DOHH2 (cell line): Measurements from ENCODE around the gene MTERF4.

Source experiments
- H3F3A ChIP-seq: fragments of 200-600 bp; sonication (generic), shearing (Covaris generic); 2 replicates; pipeline ENCODE4 v1.6.0; 2016; ENCODE audit warnings: antibody characterized with exemption, mild to moderate bottlenecking; ENCODE audit not compliant: control insufficient read depth, insufficient read depth
- H3K27ac ChIP-seq: fragments of 200-600 bp; sonication (generic); 2 replicates; pipeline ENCODE4 v1.5.1; 2014; ENCODE audit warnings: low read depth, mild to moderate bottlenecking, low read length, moderate library complexity
- H3K27me3 ChIP-seq: fragments of 200-600 bp; sonication (generic); 2 replicates; pipeline ENCODE4 v1.6.1; 2014; ENCODE audit warnings: mild to moderate bottlenecking, low read length, mixed read lengths; ENCODE audit not compliant: control insufficient read depth
- H3K36me3 ChIP-seq: fragments of 200-600 bp; sonication (generic); 2 replicates; pipeline ENCODE4 v1.6.1; 2014; ENCODE audit warnings: mild to moderate bottlenecking, low read length, moderate library complexity, mixed read lengths; ENCODE audit not compliant: control insufficient read depth
- H3K4me1 ChIP-seq: fragments of 200-600 bp; sonication (generic); 2 replicates; pipeline ENCODE4 v1.6.1; 2014; ENCODE audit warnings: mild to moderate bottlenecking, low read length, mixed read lengths; ENCODE audit not compliant: control insufficient read depth
- H3K4me2 ChIP-seq: fragments of 200-600 bp; sonication (generic); 2 replicates; pipeline ENCODE4 v1.6.0; 2014; ENCODE audit warnings: mild to moderate bottlenecking, low read length, moderate library complexity
- H3K4me3 ChIP-seq: fragments of 200-600 bp; sonication (generic); 2 replicates; pipeline ENCODE4 v1.5.1; 2014; ENCODE audit warnings: mild to moderate bottlenecking, low read length, mixed read lengths
- H3K79me2 ChIP-seq: fragments of 200-600 bp; sonication (generic); 2 replicates; pipeline ENCODE4 v1.6.1; 2014; ENCODE audit warnings: mild to moderate bottlenecking, low read length, mixed read lengths; ENCODE audit not compliant: control insufficient read depth
- H3K9me2 ChIP-seq: fragments of 200-600 bp; sonication (generic); replicated peaks from 2 replicates; pipeline ENCODE4 v1.6.1; 2014; ENCODE audit warnings: mild to moderate bottlenecking, low read length, mixed read lengths; ENCODE audit not compliant: control insufficient read depth
- H3K9me3 ChIP-seq: fragments of 200-600 bp; sonication (generic); 2 replicates; pipeline ENCODE4 v1.6.1; 2014; ENCODE audit warnings: antibody characterized with exemption, low read length, mixed read lengths; ENCODE audit not compliant: control insufficient read depth, insufficient read depth
- H4K20me1 ChIP-seq: fragments of 200-600 bp; sonication (generic); 2 replicates; pipeline ENCODE4 v1.6.0; 2014; ENCODE audit warnings: low read depth, mild to moderate bottlenecking, antibody characterized with exemption, low read length, moderate library complexity; ENCODE audit not compliant: control insufficient read depth, insufficient read depth
- EZH2phosphoT487 ChIP-seq: fragments of 200-600 bp; sonication (generic); IDR thresholded peaks from 2 replicates; pipeline ENCODE4 v1.6.1; 2017; ENCODE audit warnings: borderline replicate concordance, mild to moderate bottlenecking, antibody characterized with exemption, low read length, moderate library complexity, mixed read lengths
- TF ChIP-seq, protein P1 (sequence below): fragments of 200-600 bp; sonication (generic); IDR thresholded peaks from one replicate; pipeline ENCODE4 v1.5.1; 2014; ENCODE audit warnings: antibody characterized with exemption, mild to moderate bottlenecking, low read depth, low read length; ENCODE audit not compliant: poor library complexity, severe bottlenecking

Gene MTERF4

DNA sequence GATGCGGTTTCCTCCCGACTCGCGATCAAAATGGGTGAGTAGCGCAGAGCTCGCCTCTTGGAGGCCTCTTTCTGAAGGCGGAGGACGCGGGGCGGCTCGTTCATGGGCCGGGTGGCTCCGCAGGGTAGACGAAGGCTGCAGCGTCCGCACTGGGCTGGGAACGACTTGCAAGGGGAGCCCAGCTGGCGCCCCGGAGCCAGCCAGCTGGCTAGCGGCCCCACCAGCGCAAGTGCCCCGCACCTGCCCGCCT, 47.5 kb upstream of the MTERF4 start:
- Histone ChIP-seq H3K4me1 (peaks cover 33% of the 10 kb centered on the region), H3K4me2 (peak overlapping the region; percentile 87), H3K9me3 (no peaks in the 10 kb centered on the region), H4K20me1 (peaks cover 5% of the 10 kb centered on the region; the same call in 1 of the 2 replicates), H3F3A (no peaks in the 10 kb centered on the region), H3K36me3 (peaks cover 22% of the 10 kb centered on the region), H3K79me2 (peaks cover 72% of the 10 kb centered on the region), H3K27me3 (no peaks in the 10 kb centered on the region), H3K27ac (peak overlapping the region; percentile 7; the same call in 1 of the 2 replicates), H3K9me2 (no peaks in the 10 kb centered on the region), H3K4me3 (peak overlapping the region; percentile 87)
- TF ChIP-seq, protein P1, sequence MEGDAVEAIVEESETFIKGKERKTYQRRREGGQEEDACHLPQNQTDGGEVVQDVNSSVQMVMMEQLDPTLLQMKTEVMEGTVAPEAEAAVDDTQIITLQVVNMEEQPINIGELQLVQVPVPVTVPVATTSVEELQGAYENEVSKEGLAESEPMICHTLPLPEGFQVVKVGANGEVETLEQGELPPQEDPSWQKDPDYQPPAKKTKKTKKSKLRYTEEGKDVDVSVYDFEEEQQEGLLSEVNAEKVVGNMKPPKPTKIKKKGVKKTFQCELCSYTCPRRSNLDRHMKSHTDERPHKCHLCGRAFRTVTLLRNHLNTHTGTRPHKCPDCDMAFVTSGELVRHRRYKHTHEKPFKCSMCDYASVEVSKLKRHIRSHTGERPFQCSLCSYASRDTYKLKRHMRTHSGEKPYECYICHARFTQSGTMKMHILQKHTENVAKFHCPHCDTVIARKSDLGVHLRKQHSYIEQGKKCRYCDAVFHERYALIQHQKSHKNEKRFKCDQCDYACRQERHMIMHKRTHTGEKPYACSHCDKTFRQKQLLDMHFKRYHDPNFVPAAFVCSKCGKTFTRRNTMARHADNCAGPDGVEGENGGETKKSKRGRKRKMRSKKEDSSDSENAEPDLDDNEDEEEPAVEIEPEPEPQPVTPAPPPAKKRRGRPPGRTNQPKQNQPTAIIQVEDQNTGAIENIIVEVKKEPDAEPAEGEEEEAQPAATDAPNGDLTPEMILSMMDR, result no peak
- no peak for TF ChIP-seq EZH2phosphoT487

DNA sequence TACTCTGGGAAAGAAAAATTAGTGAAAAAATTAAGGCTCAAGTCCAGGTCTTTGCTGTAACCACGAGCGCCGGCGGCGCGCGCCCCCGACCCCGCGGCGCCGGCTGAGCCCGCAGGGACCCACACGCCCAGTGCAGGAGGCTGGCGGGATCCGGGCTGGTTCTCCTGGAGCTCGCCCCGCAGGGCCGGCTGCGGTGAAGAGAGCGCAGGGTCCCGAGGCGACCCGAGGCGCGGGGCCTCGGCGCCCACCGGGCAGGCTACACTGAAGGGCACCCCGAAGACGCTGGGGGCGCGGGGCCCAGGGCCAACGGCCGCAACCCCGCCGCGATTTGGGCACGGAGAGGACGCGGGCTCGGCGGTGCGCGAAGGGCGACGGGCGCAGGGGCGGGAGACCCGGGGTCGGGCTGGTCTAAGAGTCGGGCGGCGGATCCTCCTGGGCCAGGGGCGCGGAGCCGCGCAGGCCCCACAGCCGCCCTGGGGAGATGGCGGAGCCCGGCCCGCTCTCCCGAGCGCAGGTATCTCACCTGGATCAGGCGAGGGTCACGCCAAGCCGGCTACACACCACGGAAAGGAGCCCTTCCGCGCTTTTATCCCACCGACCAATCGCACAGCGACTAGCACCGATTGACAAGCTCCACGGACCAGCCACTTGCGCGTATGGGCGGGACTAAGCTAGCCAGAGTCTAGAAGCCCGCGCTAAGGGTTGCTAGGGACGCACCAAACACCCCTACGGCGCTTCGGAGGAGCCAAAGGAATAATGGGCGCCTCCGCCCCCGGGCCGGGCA, 47.0 kb upstream of the MTERF4 start, which contains the start of gene PASK:
Gene PASK, minus strand, starts transcription at position 582 of the 784 bp plus-strand sequence. CDS start 6,440 bp downstream, outside the sequence.
- H3K27ac ChIP-seq, result peak within 1 kb of the TSS; percentile 7; the same call in 1 of the 2 replicates
- H3K36me3 ChIP-seq, result peaks cover 22% of the 10 kb centered on the region
- H3K27me3 ChIP-seq, result no peaks in the 10 kb centered on the region
- H3K9me2 ChIP-seq, result no peaks in the 10 kb centered on the region
- peaks cover 5% of the 10 kb centered on the region; the same call in 1 of the 2 replicates for H4K20me1 ChIP-seq
- H3K4me2 ChIP-seq, result peak within 1 kb of the TSS; percentile 94
- no peaks in the 10 kb centered on the region for H3F3A ChIP-seq
- TF ChIP-seq, protein P1, result no peak
- H3K9me3 ChIP-seq, result no peaks in the 10 kb centered on the region
- H3K4me3 ChIP-seq, result peak within 1 kb of the TSS; percentile 87
- H3K79me2 ChIP-seq, result peaks cover 77% of the 10 kb centered on the region
- H3K4me1 ChIP-seq, result peaks cover 33% of the 10 kb centered on the region

GRCh38 chr2:241148239-241148638, 46.2 kb upstream of the MTERF4 start:
- Histone ChIP-seq H3K4me3 (peak overlapping the region; percentile 87), H4K20me1 (peaks cover 5% of the 10 kb centered on the region; the same call in 1 of the 2 replicates), H3K27ac (no peak overlapping the region), H3K9me3 (no peaks in the 10 kb centered on the region), H3K4me2 (peak overlapping the region; percentile 87), H3K36me3 (peaks cover 21% of the 10 kb centered on the region), H3K79me2 (peaks cover 80% of the 10 kb centered on the region), H3F3A (no peaks in the 10 kb centered on the region), H3K27me3 (no peaks in the 10 kb centered on the region), H3K4me1 (peaks cover 33% of the 10 kb centered on the region), H3K9me2 (no peaks in the 10 kb centered on the region)
- TF ChIP-seq, protein P1, result no peak
- TF ChIP-seq EZH2phosphoT487, result no peak
